ENCODE measurements around the gene COL1A2. TPM values are rescaled to one million over a fixed set of nuclear protein-coding genes. Genes with fewer than 3 reads are reported as not detected.

COL1A2 gene
- total RNA-seq, 1 donor from 2014 or later = 478 TPM

- no peak for DNase-seq (ENCODE audit: low spot score)
Observed at GRCh38 chr7:94410413-94411187, 15.9 kb downstream of the COL1A2 start.

GRCh38 chr7:94411188-94411466 is 16.4 kb downstream of the COL1A2 start:
- DNase-seq (ENCODE audit: low spot score) = no peak

GRCh38 chr7:94412762-94413322 is 18.1 kb downstream of the COL1A2 start:
- no peak for DNase-seq (ENCODE audit: low spot score)

- DNase-seq (ENCODE audit: low spot score) = no peak
Observed at GRCh38 chr7:94414481-94414880, 19.8 kb downstream of the COL1A2 start.

GRCh38 chr7:94414980-94415379 is 20.3 kb downstream of the COL1A2 start:
- DNase-seq (ENCODE audit: low spot score) = no peak

GRCh38 chr7:94417306-94417705 is 22.6 kb downstream of the COL1A2 start:
- DNase-seq (ENCODE audit: low spot score) = no peak

- DNase-seq (ENCODE audit: low spot score) = no peak
Observed at GRCh38 chr7:94417901-94418300, 23.2 kb downstream of the COL1A2 start.

- DNase-seq (ENCODE audit: low spot score) = no peak
Observed at GRCh38 chr7:94418851-94419250, 24.2 kb downstream of the COL1A2 start.

GRCh38 chr7:94420328-94420727 is 25.6 kb downstream of the COL1A2 start:
- no peak for DNase-seq (ENCODE audit: low spot score)

- DNase-seq (ENCODE audit: low spot score) = no peak
Observed at GRCh38 chr7:94421681-94422080, 27.0 kb downstream of the COL1A2 start.

GRCh38 chr7:94422136-94422535 is 27.4 kb downstream of the COL1A2 start:
- no peak for DNase-seq (ENCODE audit: low spot score)

GRCh38 chr7:94422827-94423460 is 28.2 kb downstream of the COL1A2 start:
- DNase-seq (ENCODE audit: low spot score) = no peak

- no peak for DNase-seq (ENCODE audit: low spot score)
Observed at GRCh38 chr7:94423863-94424735, 29.4 kb downstream of the COL1A2 start.

GRCh38 chr7:94425546-94425945 is 30.9 kb downstream of the COL1A2 start:
- DNase-seq (ENCODE audit: low spot score) = no peak

GRCh38 chr7:94426980-94427875 is 32.5 kb downstream of the COL1A2 start:
- no peak for DNase-seq (ENCODE audit: low spot score)

- no peak for DNase-seq (ENCODE audit: low spot score)
Observed at GRCh38 chr7:94429153-94429552, 34.5 kb downstream of the COL1A2 start.

- no peak for DNase-seq (ENCODE audit: low spot score)
Observed at GRCh38 chr7:94431176-94431575, 36.5 kb downstream of the COL1A2 start.

GRCh38 chr7:94431619-94432280 is 37.1 kb downstream of the COL1A2 start:
- DNase-seq (ENCODE audit: low spot score) = no peak

GRCh38 chr7:94432281-94432670 is 37.6 kb downstream of the COL1A2 start:
- DNase-seq (ENCODE audit: low spot score) = no peak

- no peak for DNase-seq (ENCODE audit: low spot score)
Observed at GRCh38 chr7:94432817-94433216, 38.1 kb downstream of the COL1A2 start.

- DNase-seq (ENCODE audit: low spot score) = no peak
Observed at GRCh38 chr7:94433224-94433623, 38.5 kb downstream of the COL1A2 start.

All from mucosa of gallbladder (tissue), 1 donor.